Endodermal cell (in vitro differentiated cells): Measurements from ENCODE around the gene GRM4. TPM values are rescaled to one million over a fixed set of nuclear protein-coding genes. Genes with fewer than 3 reads are reported as not detected.

Experiments
- DNase-seq: peaks from one replicate; pipeline ENCODE4 v3.0.0-alpha.2; 2017
- H3K27ac ChIP-seq: 2 replicates; pipeline ENCODE4 v1.5.1; 2013; ENCODE audit warnings: mild to moderate bottlenecking, low read depth, low read length, moderate library complexity
- H3K27me3 ChIP-seq: 2 replicates; pipeline ENCODE4 v1.6.1; 2013; ENCODE audit warnings: mild to moderate bottlenecking, low read length, moderate library complexity; ENCODE audit not compliant: insufficient read depth, control insufficient read depth, poor library complexity, severe bottlenecking
- H3K36me3 ChIP-seq: 2 replicates; pipeline ENCODE4 v1.7.0; 2013; ENCODE audit warnings: mild to moderate bottlenecking, low read length, moderate library complexity; ENCODE audit not compliant: control insufficient read depth, insufficient read depth
- H3K4me1 ChIP-seq: one replicate; pipeline ENCODE4 v1.7.0; 2013; ENCODE audit warnings: low read length; ENCODE audit not compliant: control insufficient read depth, insufficient read depth
- H3K4me3 ChIP-seq: 2 replicates; pipeline ENCODE4 v1.5.1; 2013; ENCODE audit warnings: mild to moderate bottlenecking, low read length, moderate library complexity
- H3K9ac ChIP-seq: 2 replicates; pipeline ENCODE4 v1.6.1; 2013; ENCODE audit warnings: mild to moderate bottlenecking, low read length, moderate library complexity; ENCODE audit not compliant: poor library complexity, severe bottlenecking; ENCODE audit errors: extremely low read depth
- H3K9me3 ChIP-seq: 2 replicates; pipeline ENCODE4 v1.6.1; 2013; ENCODE audit warnings: mild to moderate bottlenecking, low read length, moderate library complexity; ENCODE audit not compliant: control insufficient read depth
- H3K27ac Mint-ChIP-seq: 2 replicates; pipeline ENCODE4 v1.8.0; 2020; ENCODE audit warnings: mixed read lengths
- H3K27me3 Mint-ChIP-seq: 2 replicates; pipeline ENCODE4 v1.8.0; 2021; ENCODE audit warnings: mild to moderate bottlenecking, mixed read lengths; ENCODE audit not compliant: insufficient read depth
- H3K36me3 Mint-ChIP-seq: 2 replicates; pipeline ENCODE4 v1.8.0; 2020; ENCODE audit warnings: low read depth, mixed read lengths
- H3K4me1 Mint-ChIP-seq: 2 replicates; pipeline ENCODE4 v1.8.0; 2020; ENCODE audit warnings: mixed read lengths
- H3K4me3 Mint-ChIP-seq: 2 replicates; pipeline ENCODE4 v1.8.0; 2020; ENCODE audit warnings: mild to moderate bottlenecking, moderate library complexity, mixed read lengths
- H3K9me3 Mint-ChIP-seq: 2 replicates; pipeline ENCODE4 v1.8.0; 2020; ENCODE audit warnings: mild to moderate bottlenecking, mixed read lengths
- CTCF ChIP-seq: fragments of 200-600 bp; sonication (generic); conservative IDR thresholded peaks from 2 replicates; pipeline ENCODE4 v1.5.0; 2021; ENCODE audit warnings: antibody characterized with exemption, mild to moderate bottlenecking
- WGBS, 2 experiments: methylation state at CpG; one replicate each; pipeline versions ENCODE4 v1.1.5 to v1.1.7; 2013; ENCODE audit warnings: missing lambda C conversion rate in 2 of 2, mixed read lengths in 1 of 2; ENCODE audit not compliant: insufficient coverage in 1 of 2, insufficient read length in 1 of 2; 5-methylcytosine and 5-hydroxymethylcytosine counted together
- microRNA-seq: library from miRNA; unstranded; fragments of <30 nt; microRNA quantifications from one replicate; pipeline ENCODE4 v1.2.0, GENCODE V29; 2020; ENCODE audit warnings: borderline microRNAs expressed
- total RNA-seq, 2 donors: library from RNA; stranded (reverse); fragmentation: NEBNext Ultra II Directional in 1 of 2; extraction: Animal tissue kit (Norgen Biotek cat#: 25700) in 1 of 2; gene quantifications; 2 replicates in 1 of 2; 3 replicates in 1 of 2; pipeline ENCODE4 v1.2.1, GENCODE V29; 2021

GRM4 gene
- total RNA-seq, 2 donors from 2014 or later = 3.1 to 9.1 TPM

- no peak for TF ChIP-seq CTCF
- H3K4me3 Mint-ChIP-seq = no peak overlapping the region
- H3K36me3 Mint-ChIP-seq = no peaks in the 10 kb centered on the region
- H3K27ac Mint-ChIP-seq = no peak overlapping the region
- no peak overlapping the region for H3K9ac ChIP-seq
- no peak for DNase-seq
- 69 to 92% methylated on average over 2 to 4 of the region's 4 CpGs for WGBS, 2 experiments
- peaks cover 41% of the 10 kb centered on the region for H3K27me3 Mint-ChIP-seq
- H3K9me3 ChIP-seq = peaks cover 3% of the 10 kb centered on the region
- H3K27ac ChIP-seq = no peak overlapping the region
- H3K4me1 ChIP-seq = no peaks in the 10 kb centered on the region
- H3K4me1 Mint-ChIP-seq = peaks cover 7% of the 10 kb centered on the region
- no peaks in the 10 kb centered on the region for H3K36me3 ChIP-seq
- H3K9me3 Mint-ChIP-seq = peaks cover 7% of the 10 kb centered on the region
- H3K27me3 ChIP-seq = peaks cover 19% of the 10 kb centered on the region
- no peak overlapping the region for H3K4me3 ChIP-seq
Observed at GRCh38 chr6:33971580-33971979, 174.3 kb downstream of the GRM4 start.

Small RNAs within 50 kb of the gene (microRNA-seq; reads per million reads assigned to microRNA genes)
- 0.59 reads per million for gene MIR1275

Other genes with a start within 250 kb of the GRM4 start
- 1,000 to 10,000 TPM; 1,306 to 1,595 TPM for gene HMGA1, start 90.8 kb upstream of the GRM4 start, total RNA-seq
- gene SMIM29, start 102.9 kb upstream of the GRM4 start, total RNA-seq = 1 to 10 TPM; 7.2 to 7.9 TPM
- 10 to 100 TPM; 22.8 to 24.7 TPM for gene NUDT3, start 246.6 kb upstream of the GRM4 start, total RNA-seq